Measurements from ENCODE around the gene FOXD2.

The FOXD2 gene

GRCh38 chr1:47416319-47417169, 21.3 kb upstream of the FOXD2 start:
- Histone ChIP-seq H3K18ac (ENCODE audit: low read depth in 1 of 2, low read length in 2 of 2) (no peak overlapping the region), H3K9ac (ENCODE audit: low read length) (no peak overlapping the region), H3K4me3 (ENCODE audit: insufficient read depth in 1 of 2, low read depth in 1 of 2, low read length in 2 of 2) (peak overlapping the region; percentile 8 to 51), H3K4ac (ENCODE audit: low read depth in 1 of 2, low read length in 2 of 2) (no peak overlapping the region), H4K8ac (ENCODE audit: low read length) (no peak overlapping the region), H3K14ac (ENCODE audit: low read length in 2 of 2) (no peak overlapping the region), H2AK5ac (ENCODE audit: low read length, severe bottlenecking) (no peak overlapping the region), H2AFZ (ENCODE audit: low read depth, low read length) (no peak overlapping the region), H3K27ac (ENCODE audit: low read length, poor library complexity, severe bottlenecking) (no peak overlapping the region), H3K4me1 (ENCODE audit: control insufficient read depth, insufficient read depth, low read depth, low read length) (peaks cover 11% of the 10 kb centered on the region), H2BK12ac (ENCODE audit: low read length in 2 of 2) (no peak overlapping the region), H2BK120ac (ENCODE audit: low read depth, low read length) (no peak overlapping the region), H3K27me3 (ENCODE audit: control insufficient read depth in 1 of 2, insufficient read depth in 1 of 2, low read length in 2 of 2) (peaks cover 60 to 65% of the 10 kb centered on the region in 2 experiments), H3K4me2 (ENCODE audit: low read length, poor library complexity, severe bottlenecking) (peak overlapping the region; percentile 26), H3K79me1 (replicated peaks; ENCODE audit: low read length, poor library complexity, severe bottlenecking) (no peaks in the 10 kb centered on the region), H2BK15ac (ENCODE audit: low read depth, poor library complexity, severe bottlenecking) (no peak overlapping the region), H3K36me3 (ENCODE audit: control insufficient read depth in 1 of 2, insufficient read depth in 2 of 2, low read depth in 1 of 2, low read length in 2 of 2) (no peaks in the 10 kb centered on the region), H2BK5ac (ENCODE audit: low read depth, low read length, poor library complexity, severe bottlenecking) (no peak overlapping the region), H3K23ac (ENCODE audit: low read length in 2 of 2) (no peak overlapping the region), H4K91ac (ENCODE audit: low read length) (no peak overlapping the region), H3K9me3 (ENCODE audit: control insufficient read depth, low read length) (no peaks in the 10 kb centered on the region)
- under 1% methylated on average over 93 of the region's 134 CpGs for WGBS
- DNase-seq: no peak

DNA sequence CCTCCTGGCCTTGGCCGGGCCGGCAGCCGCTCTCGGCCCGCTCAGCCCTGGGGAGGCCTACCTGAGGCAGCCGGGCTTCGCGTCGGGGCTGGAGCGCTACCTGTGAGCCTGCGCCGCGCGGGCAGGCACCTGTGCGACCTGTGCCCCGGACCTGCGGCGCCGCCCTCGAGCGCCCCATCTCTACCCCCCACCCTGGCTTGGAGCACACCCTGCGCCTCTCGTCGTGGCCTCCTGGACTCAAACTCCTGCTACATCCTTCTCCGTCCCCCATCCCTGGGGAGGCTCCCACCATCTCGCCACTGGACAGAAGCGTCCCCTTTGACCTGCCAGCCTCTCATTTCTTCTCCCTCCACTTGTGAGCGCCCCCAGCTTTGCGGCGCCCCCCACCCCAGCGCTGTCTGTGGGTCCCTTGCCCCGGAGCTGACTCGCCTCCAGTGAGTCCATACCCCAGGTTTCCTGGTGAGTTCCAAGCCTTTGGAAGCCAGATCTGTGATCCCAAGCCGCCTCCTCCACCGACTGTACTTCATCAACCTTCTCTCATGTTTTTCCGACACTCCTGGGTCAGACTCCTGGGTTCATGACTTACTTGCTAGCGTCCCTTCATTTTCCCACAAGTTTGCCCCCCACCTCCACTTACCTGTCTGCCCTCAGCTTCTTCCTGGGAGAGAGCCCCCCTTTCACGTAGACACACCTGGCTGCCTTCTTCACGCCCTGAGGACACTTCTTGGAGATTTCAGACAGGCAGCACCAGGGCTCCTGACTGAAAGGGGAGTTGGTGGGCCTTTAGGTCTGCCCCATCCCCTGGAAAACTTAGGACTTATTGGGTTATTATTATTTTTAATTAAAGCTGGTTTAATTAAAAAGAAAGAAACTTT, 20.4 kb upstream of the FOXD2 start:
- no peak for DNase-seq
- no peak overlapping the region for H3K14ac ChIP-seq (ENCODE audit: low read length in 2 of 2)
- H2AK5ac ChIP-seq (ENCODE audit: low read length, severe bottlenecking): no peak overlapping the region
- H2AFZ ChIP-seq (ENCODE audit: low read depth, low read length): no peak overlapping the region
- no peak overlapping the region for H2BK5ac ChIP-seq (ENCODE audit: low read depth, low read length, poor library complexity, severe bottlenecking)
- no peak overlapping the region for H3K18ac ChIP-seq (ENCODE audit: low read depth in 1 of 2, low read length in 2 of 2)
- H3K4me2 ChIP-seq (ENCODE audit: low read length, poor library complexity, severe bottlenecking): no peak overlapping the region
- no peak overlapping the region for H4K91ac ChIP-seq (ENCODE audit: low read length)
- peaks cover 8% of the 10 kb centered on the region for H3K4me1 ChIP-seq (ENCODE audit: control insufficient read depth, insufficient read depth, low read depth, low read length)
- WGBS: 13% methylated on average over 39 of the region's 39 CpGs
- no peaks in the 10 kb centered on the region for H3K9me3 ChIP-seq (ENCODE audit: control insufficient read depth, low read length)
- no peak overlapping the region for H2BK12ac ChIP-seq (ENCODE audit: low read length in 2 of 2)
- H2BK15ac ChIP-seq (ENCODE audit: low read depth, poor library complexity, severe bottlenecking): no peak overlapping the region
- H4K8ac ChIP-seq (ENCODE audit: low read length): no peak overlapping the region
- H3K27me3 ChIP-seq (ENCODE audit: control insufficient read depth in 1 of 2, insufficient read depth in 1 of 2, low read length in 2 of 2): peaks cover 60 to 65% of the 10 kb centered on the region in 2 experiments
- no peak overlapping the region for H3K4ac ChIP-seq (ENCODE audit: low read depth in 1 of 2, low read length in 2 of 2)
- no peak overlapping the region for H3K27ac ChIP-seq (ENCODE audit: low read length, poor library complexity, severe bottlenecking)
- no peaks in the 10 kb centered on the region for H3K36me3 ChIP-seq (ENCODE audit: control insufficient read depth in 1 of 2, insufficient read depth in 2 of 2, low read depth in 1 of 2, low read length in 2 of 2)
- H2BK120ac ChIP-seq (ENCODE audit: low read depth, low read length): no peak overlapping the region
- H3K79me1 ChIP-seq (replicated peaks; ENCODE audit: low read length, poor library complexity, severe bottlenecking): no peaks in the 10 kb centered on the region
- H3K23ac ChIP-seq (ENCODE audit: low read length in 2 of 2): no peak overlapping the region
- no peak overlapping the region for H3K4me3 ChIP-seq (ENCODE audit: insufficient read depth in 1 of 2, low read depth in 1 of 2, low read length in 2 of 2)
- no peak overlapping the region for H3K9ac ChIP-seq (ENCODE audit: low read length)

GRCh38 chr1:47418122-47418521, 19.7 kb upstream of the FOXD2 start:
- H3K9me3 ChIP-seq (ENCODE audit: control insufficient read depth, low read length): no peaks in the 10 kb centered on the region
- H4K91ac ChIP-seq (ENCODE audit: low read length): no peak overlapping the region
- no peak overlapping the region for H3K18ac ChIP-seq (ENCODE audit: low read depth in 1 of 2, low read length in 2 of 2)
- no peak for DNase-seq
- no peak overlapping the region for H2BK120ac ChIP-seq (ENCODE audit: low read depth, low read length)
- no peak overlapping the region for H2BK12ac ChIP-seq (ENCODE audit: low read length in 2 of 2)
- H4K8ac ChIP-seq (ENCODE audit: low read length): no peak overlapping the region
- no peak overlapping the region for H3K14ac ChIP-seq (ENCODE audit: low read length in 2 of 2)
- no peak overlapping the region for H2BK15ac ChIP-seq (ENCODE audit: low read depth, poor library complexity, severe bottlenecking)
- H2BK5ac ChIP-seq (ENCODE audit: low read depth, low read length, poor library complexity, severe bottlenecking): no peak overlapping the region
- H3K9ac ChIP-seq (ENCODE audit: low read length): no peak overlapping the region
- 68% methylated on average over 2 of the region's 2 CpGs for WGBS
- no peak overlapping the region for H3K27ac ChIP-seq (ENCODE audit: low read length, poor library complexity, severe bottlenecking)
- no peaks in the 10 kb centered on the region for H3K79me1 ChIP-seq (replicated peaks; ENCODE audit: low read length, poor library complexity, severe bottlenecking)
- H2AK5ac ChIP-seq (ENCODE audit: low read length, severe bottlenecking): no peak overlapping the region
- H3K4me2 ChIP-seq (ENCODE audit: low read length, poor library complexity, severe bottlenecking): no peak overlapping the region
- no peak overlapping the region for H3K4ac ChIP-seq (ENCODE audit: low read depth in 1 of 2, low read length in 2 of 2)
- H3K4me1 ChIP-seq (ENCODE audit: control insufficient read depth, insufficient read depth, low read depth, low read length): peaks cover 8% of the 10 kb centered on the region
- no peaks in the 10 kb centered on the region for H3K36me3 ChIP-seq (ENCODE audit: control insufficient read depth in 1 of 2, insufficient read depth in 2 of 2, low read depth in 1 of 2, low read length in 2 of 2)
- H3K27me3 ChIP-seq (ENCODE audit: control insufficient read depth in 1 of 2, insufficient read depth in 1 of 2, low read length in 2 of 2): peaks cover 60 to 65% of the 10 kb centered on the region in 2 experiments
- H3K23ac ChIP-seq (ENCODE audit: low read length in 2 of 2): no peak overlapping the region
- H3K4me3 ChIP-seq (ENCODE audit: insufficient read depth in 1 of 2, low read depth in 1 of 2, low read length in 2 of 2): no peak overlapping the region
- no peak overlapping the region for H2AFZ ChIP-seq (ENCODE audit: low read depth, low read length)
